GM23248 (cell line): Measurements from ENCODE around the gene MAP2K7.

Source experiments
- EZH2 ChIP-seq: fragments of 200-600 bp; sonication (generic); IDR thresholded peaks from 2 replicates; pipeline ENCODE4 v1.6.1; 2018; ENCODE audit warnings: antibody characterized with exemption, mild to moderate bottlenecking; ENCODE audit not compliant: insufficient read depth, poor library complexity, severe bottlenecking
- EZH2phosphoT487 ChIP-seq: fragments of 200-600 bp; sonication (generic); IDR thresholded peaks from 2 replicates; pipeline ENCODE4 v1.6.1; 2018; ENCODE audit warnings: antibody characterized with exemption, moderate library complexity, mild to moderate bottlenecking, low read depth; ENCODE audit not compliant: insufficient read depth

DNA sequence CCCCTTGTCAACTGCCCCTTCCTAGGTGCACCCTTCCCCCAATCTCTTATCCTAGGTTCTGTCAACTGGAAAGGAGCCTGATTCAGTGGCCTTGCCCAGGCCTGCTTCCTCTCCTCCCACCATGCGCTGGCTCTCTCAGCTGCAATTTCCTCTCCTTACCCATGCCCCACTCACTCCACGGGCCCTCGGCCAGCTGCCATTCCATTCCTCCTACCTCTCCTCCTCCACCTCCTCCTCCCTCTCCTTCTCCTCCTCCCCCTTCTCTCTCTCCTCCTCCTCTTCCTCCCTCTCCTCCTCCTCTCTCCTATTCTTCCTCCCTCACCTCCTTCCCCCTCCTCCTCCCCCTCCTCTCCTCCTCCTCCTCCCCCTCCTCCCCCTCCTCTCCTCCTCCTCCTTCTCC, 49.4 kb downstream of the MAP2K7 start:
- TF ChIP-seq EZH2phosphoT487 (no peak), EZH2 (no peak)
